Measurements from ENCODE around the gene FAM111B.
"Not testable (repeated sequence)": the region's sequence is repeated elsewhere in the genome, so short reads cannot be mapped to it uniquely, and the experiment has no call there.

Gene FAM111B

GRCh38 chr11:59097113-59097708 is 9.8 kb upstream of the FAM111B start:
- DNase-seq (ENCODE audit: low read depth in 3 of 3, low spot score in 1 of 3): peak in 2 of 3 donors; percentile 18 to 38

DNA sequence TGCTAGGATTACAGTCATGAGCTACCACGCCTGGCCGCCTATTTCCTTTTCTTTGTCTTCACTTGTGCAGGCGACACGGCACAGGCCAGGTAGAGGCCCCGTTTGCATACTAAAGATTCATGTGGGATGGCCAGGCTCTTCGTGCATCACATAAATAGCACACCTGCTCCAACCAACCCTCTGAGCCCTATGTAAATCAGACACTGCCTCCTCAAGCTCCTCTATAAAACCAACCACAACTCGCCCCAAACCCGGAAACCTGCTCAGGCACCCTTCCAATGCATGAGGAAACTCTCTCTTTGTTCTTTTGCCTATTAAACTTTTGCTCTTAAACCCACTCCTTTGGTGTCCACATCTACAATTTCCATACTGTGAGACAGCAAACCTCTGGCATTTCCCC is 9.1 kb upstream of the FAM111B start:
- DNase-seq (ENCODE audit: low read depth in 3 of 3, low spot score in 1 of 3): not testable (repeated sequence)

- peak in 2 of 3 donors; percentile 19 to 26 for DNase-seq (ENCODE audit: low read depth in 3 of 3, low spot score in 1 of 3)
Observed at GRCh38 chr11:59102259-59102765, 4.7 kb upstream of the FAM111B start.

DNA sequence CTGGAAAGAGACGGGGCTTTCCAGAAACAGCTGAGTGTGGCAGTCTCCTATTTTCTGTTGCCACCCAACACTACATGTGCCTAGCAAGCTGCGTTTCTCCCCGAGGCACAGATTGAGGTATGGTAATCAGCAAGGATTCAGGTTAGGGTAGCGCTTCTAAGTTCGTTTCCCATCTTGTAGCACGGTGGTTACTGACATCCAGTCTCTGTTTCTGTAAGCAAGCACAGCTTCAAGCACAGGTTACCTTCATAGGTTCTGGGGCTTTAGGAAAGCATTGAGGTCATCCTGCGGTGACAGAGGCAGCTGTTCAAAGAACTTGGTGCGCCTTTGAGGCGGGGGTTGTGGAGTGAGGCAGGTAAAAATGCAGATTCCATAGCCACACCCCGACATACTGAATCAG is 684 bp downstream of the FAM111B start:
- DNase-seq (ENCODE audit: low read depth in 3 of 3, low spot score in 1 of 3): not testable (repeated sequence)

DNA sequence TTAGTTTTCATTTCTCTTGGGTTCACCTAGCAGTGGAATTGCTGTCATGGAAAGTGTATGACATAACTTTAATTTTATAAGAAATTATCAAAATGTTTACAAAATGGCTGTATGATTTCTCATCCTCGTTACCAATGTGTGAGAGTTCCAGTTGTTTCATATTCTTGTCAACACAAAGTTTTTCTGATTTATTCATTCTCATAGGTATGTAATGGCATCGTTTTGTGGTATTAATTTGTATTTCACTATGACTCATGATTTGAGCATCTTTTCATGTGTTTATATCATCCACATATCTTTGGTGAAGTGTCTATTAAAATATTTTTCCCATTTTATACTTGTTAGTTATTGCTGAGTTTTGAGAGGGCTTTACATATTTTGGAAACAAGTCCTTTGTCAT is 5.5 kb downstream of the FAM111B start:
- no peak for DNase-seq (ENCODE audit: low read depth in 3 of 3, low spot score in 1 of 3)

DNA sequence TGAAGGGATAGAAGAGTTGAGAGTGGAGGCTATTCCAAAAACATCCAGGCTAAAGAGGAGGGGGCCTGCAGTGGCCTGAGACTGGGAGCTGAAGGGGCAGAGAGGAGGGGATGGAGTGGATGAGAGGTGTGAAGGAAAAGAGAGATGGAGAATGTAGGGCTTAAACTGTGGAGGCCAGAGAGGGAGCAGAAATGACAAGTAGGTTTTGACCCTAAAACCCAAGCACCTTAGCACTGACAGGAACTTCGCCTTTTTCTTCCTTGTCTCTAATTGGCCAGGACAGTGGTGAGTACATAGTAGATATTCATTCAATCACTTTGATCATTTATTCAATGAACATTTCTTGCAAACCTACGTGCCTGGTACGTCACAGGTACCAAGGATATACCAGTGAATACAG is 7.3 kb downstream of the FAM111B start:
- DNase-seq (ENCODE audit: low read depth in 3 of 3, low spot score in 1 of 3): no peak

DNA sequence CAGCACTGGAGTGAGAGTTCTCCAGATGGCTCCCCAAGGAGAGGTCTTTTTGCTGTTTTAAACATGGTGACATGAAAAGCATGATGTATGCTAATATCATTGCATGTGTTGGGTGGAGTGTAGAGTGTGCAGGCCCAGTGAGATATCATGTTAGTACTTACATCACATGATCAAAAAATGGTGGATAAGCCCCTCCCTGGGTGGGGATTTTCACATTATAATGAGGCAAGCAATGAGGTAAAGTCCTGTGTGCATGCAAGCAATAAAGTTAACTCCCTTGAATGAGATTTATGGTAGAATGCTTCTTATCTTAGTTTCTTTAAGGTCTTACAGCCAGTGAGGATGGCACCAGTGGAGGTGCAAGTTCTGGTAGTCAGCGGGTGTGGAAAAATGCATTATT is 8.5 kb downstream of the FAM111B start:
- DNase-seq (ENCODE audit: low read depth in 3 of 3, low spot score in 1 of 3): no peak

- no peak for DNase-seq (ENCODE audit: low read depth in 3 of 3, low spot score in 1 of 3)
Observed at GRCh38 chr11:59117774-59118173, 10.7 kb downstream of the FAM111B start.

GRCh38 chr11:59119826-59120225 is 12.8 kb downstream of the FAM111B start:
- no peak for DNase-seq (ENCODE audit: low read depth in 3 of 3, low spot score in 1 of 3)

- DNase-seq (ENCODE audit: low read depth in 3 of 3, low spot score in 1 of 3): peak; percentile 64 to 92 (median 76)
Observed at GRCh38 chr11:59135648-59136461, 28.8 kb downstream of the FAM111B start.

GRCh38 chr11:59136551-59136950 is 29.5 kb downstream of the FAM111B start:
- DNase-seq (ENCODE audit: low read depth in 3 of 3, low spot score in 1 of 3): not testable (repeated sequence)

GRCh38 chr11:59137190-59137589 is 30.2 kb downstream of the FAM111B start:
- no peak for DNase-seq (ENCODE audit: low read depth in 3 of 3, low spot score in 1 of 3)

DNA sequence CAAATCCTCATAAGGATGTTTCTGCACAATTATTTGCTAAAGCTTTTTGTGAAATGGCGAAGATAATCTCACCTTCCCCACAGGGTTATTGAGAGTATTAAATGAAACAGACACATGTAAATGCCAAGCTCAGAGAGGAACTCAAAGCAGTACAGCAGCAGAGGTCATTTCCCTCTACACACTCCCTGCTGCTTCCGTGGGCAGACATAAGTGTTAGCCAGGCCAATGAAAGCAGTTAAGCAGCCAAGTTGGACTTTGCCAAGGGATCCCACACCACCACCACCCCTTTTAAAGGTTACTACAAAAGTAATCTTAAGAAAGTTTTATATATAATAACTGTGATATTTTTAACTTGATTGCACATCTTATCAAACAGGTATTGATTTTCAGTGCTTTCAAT is 31.6 kb downstream of the FAM111B start:
- no peak for DNase-seq (ENCODE audit: low read depth in 3 of 3, low spot score in 1 of 3)

DNA sequence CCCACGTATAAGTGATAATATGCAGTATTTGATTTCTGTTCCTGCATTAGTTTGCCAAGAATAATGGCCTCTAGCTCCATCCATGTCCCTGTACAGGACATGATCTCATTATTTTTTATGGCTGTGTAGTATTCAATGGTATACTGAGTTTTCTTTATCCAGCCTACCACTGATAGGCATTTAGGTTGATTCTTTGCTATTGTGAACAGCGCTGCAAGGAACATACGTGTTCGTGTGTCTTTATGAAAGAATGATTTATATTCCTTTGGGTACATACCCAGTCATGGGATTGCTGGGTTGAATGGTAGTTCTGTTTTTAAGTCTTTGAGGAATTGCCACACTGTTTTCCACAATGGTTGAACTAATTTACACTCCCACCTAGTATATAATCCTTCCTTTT is 34.2 kb downstream of the FAM111B start:
- DNase-seq (ENCODE audit: low read depth in 3 of 3, low spot score in 1 of 3): no peak

DNA sequence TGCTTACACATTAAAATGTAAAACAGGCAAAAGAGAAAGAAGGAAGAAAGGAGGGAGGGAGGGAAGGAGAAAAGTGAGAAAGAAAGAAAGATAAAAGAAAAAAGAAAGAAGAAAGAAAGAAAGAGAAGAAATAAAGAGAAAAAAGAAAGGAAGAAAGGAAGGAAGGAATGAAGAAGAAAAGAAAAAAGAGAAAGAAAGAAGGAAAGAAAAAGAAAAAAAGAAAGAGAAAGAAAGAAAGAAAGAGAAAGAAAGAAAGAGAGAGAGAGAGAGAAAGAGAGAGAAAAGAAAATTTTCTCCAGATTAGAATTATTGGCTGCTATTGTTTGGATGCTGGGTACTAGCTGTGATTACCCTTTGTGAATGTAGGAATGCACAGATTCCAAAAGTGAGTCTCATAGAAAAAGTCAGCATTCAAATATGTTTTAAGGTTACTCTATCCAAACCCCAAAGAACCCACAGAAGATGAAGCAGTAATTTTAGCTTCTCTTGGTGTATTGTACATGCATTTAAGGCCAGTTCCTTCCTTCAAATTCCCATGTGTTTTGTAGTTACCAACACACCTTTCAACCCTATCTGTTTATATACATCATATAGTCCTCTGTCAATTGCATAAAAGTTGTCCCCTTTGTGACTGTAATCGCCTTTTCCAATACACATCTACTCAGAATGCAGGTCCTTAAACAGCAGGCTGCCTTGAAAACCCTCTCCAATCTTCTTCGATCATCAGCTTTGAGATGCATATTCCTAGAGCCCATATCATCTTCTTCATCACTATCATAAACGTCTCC is 34.8 kb downstream of the FAM111B start:
- no peak for DNase-seq (ENCODE audit: low read depth in 3 of 3, low spot score in 1 of 3)

DNA sequence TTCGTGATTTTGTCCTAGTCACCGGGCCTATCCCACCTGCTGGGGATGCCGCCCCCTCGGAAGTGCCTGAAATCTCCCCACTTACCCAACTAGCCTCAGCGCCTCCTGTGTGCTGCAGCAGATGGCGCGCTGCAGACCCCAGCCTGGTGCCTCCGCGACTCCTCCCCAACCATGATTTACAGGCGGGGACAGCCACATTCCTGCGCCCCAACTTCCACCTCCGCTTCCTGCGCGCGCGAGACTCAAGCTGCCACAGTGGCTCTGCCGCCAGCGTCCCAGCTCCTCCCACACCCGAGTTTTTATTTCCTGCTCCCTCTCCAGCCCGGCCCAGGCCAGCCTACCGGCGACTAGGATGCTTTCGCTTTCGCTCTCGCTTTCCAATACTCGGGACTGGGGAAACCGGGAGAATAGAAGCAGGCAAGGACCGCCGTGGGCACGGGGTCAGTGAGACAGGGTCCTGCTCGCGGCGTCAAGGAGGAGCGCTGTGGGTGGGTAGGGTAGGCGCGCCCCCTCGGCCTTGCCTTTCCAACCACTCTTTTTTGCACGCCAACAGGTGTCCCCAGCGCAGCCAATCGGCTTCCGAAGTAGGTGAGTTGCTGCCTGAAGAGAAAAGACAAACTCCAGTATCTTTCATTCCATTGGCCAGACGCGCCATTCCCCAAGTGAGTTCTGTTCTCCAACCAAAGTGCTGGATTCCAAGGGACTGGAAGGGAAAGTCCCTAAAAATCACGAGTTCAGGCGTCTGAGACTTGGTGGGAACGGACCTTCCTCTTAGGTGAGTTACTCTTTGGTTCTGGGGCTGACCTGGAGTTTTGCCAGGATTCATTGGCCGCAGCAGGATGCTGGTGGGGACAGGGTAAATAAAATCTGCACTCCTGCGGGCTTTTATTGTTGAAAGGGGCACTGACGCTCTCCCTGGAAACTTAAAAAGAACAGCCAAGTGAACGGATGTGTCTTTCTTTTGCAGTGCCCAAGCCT is 35.8 kb downstream of the FAM111B start, which contains the start of gene FAM111A:
Gene FAM111A (plus strand): TSS at position 327 of the 978 bp plus-strand sequence. CDS start 6,017 bp downstream, outside the sequence.
- DNase-seq (ENCODE audit: low read depth in 3 of 3, low spot score in 1 of 3): peak; percentile 52 to 57 (median 56)

DNA sequence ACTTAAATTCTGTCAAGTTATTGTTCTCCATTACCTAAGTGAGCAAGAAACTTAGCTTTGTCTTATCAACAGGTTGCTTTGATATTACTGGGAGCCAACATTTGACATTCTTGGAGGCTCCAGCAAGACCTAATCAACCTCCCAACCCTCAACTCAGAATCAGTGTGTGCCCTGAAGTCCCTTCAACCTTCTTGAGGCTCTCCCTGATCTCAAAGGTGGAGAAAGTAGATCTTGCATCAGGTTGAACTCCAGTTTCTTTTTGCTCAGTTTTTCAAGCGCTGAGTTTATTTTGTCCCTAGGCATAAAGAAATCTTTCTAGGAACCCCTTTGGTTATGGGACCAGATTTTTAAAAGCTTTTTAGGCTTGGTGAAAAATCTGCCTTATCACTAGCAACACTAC is 37.1 kb downstream of the FAM111B start:
- no peak for DNase-seq (ENCODE audit: low read depth in 3 of 3, low spot score in 1 of 3)

DNA sequence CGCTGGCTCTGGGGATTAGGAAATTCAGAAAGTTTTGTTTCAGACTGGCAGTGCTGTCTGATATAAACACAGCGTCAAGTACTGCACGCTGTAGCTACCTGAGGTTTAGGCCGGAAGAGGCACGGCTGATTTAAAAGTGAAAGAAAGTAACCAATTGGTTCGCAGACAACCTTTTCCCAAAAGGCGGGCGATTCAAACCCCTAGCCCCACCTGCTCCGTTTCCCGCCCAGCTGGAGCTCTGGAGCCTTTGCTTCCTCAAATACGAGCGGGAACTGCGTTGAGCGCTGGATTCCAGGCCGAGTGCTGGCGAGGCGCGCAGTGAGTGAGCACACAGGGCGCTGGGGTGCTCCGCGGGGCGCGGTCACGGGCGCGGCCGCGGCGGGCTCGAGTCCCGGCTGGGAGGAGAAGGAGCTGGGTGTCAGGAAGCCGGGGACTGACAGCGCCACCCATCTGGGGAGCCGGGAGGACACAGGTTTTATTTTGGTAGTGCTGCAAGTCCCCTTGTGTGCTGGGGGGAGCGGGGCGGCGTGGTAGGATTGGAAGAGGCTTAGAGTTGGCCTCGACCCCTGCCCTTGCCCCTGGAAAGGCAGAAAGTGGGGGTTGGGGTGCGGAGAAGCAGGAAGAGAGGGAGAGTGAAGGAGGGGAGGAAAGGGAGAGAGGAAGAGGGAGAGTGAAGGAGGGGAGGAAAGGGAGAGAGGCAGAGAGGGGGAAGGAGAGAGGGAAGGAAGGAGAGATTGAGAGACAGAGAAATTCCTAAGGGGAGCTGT is 37.7 kb downstream of the FAM111B start:
- DNase-seq (ENCODE audit: low read depth in 3 of 3, low spot score in 1 of 3): peak in 2 of 3 donors; percentile 21 to 24

DNA sequence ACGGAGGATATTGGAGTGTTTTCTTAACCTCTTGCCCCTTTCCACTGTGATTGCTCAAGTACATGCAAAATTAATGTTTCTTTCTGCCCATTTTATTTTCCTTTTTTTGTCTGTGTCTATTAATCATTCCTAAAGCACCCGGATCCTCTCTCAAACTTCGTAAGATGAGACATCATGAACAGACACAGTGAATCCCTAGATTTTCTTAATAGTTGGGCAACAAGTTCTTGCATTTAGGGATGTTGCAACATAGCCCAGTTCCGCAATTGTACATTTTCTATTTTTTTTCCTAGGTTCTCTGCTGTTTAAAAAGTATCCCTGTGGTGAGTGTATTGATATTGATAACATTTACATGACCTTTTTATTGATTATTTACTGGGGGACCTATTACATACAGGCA is 38.5 kb downstream of the FAM111B start:
- no peak for DNase-seq (ENCODE audit: low read depth in 3 of 3, low spot score in 1 of 3)

DNA sequence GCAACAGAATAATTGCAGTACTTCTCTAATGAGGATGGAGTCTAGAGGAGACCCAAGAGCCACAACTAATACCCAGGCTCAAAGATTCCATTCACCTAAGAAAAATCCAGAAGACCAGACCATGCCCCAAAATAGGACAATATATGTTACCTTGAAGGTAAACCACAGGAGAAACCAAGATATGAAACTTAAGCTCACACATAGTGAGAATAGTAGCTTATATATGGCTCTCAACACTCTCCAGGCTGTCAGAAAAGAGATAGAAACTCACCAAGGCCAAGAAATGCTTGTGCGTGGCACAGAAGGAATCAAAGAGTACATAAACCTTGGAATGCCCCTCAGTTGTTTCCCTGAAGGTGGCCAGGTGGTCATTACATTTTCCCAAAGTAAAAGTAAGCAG is 44.7 kb downstream of the FAM111B start:
- DNase-seq (ENCODE audit: low read depth in 3 of 3, low spot score in 1 of 3): no peak

All from stimulated activated CD4-positive, alpha-beta T cell treated with anti-CD3 and anti-CD28 coated beads, TNF-alpha, amount 100 ng/mL, for 1 hour (primary cell).